Endothelial cell (in vitro differentiated cells): Measurements from ENCODE around the gene GSTT2. TPM values are rescaled to one million over a fixed set of nuclear protein-coding genes. Genes with fewer than 3 reads are reported as not detected.

ENCODE experiments used
- DNase-seq: peaks from one replicate; pipeline ENCODE4 v3.0.0; 2021; ENCODE audit warnings: low spot score
- H3K27ac Mint-ChIP-seq: one replicate; pipeline ENCODE4 v1.8.0; 2021; ENCODE audit warnings: mixed read lengths, inconsistent platforms; ENCODE audit not compliant: unreplicated experiment
- H3K27me3 Mint-ChIP-seq: one replicate; pipeline ENCODE4 v1.8.0; 2021; ENCODE audit warnings: mild to moderate bottlenecking, moderate library complexity, mixed read lengths, inconsistent platforms; ENCODE audit not compliant: unreplicated experiment
- H3K36me3 Mint-ChIP-seq: one replicate; pipeline ENCODE4 v1.8.0; 2021; ENCODE audit warnings: mild to moderate bottlenecking, low read depth, mixed read lengths, inconsistent platforms; ENCODE audit not compliant: unreplicated experiment
- H3K4me1 Mint-ChIP-seq: one replicate; pipeline ENCODE4 v1.8.0; 2021; ENCODE audit warnings: mild to moderate bottlenecking, mixed read lengths, inconsistent platforms; ENCODE audit not compliant: unreplicated experiment
- H3K4me3 Mint-ChIP-seq: one replicate; pipeline ENCODE4 v1.8.0; 2021; ENCODE audit warnings: mild to moderate bottlenecking, mixed read lengths, inconsistent platforms; ENCODE audit not compliant: unreplicated experiment
- H3K9me3 Mint-ChIP-seq: one replicate; pipeline ENCODE4 v1.8.0; 2021; ENCODE audit warnings: mixed read lengths, inconsistent platforms; ENCODE audit not compliant: unreplicated experiment
- CTCF ChIP-seq: fragments of 200-600 bp; sonication (generic); IDR thresholded peaks from one replicate; pipeline ENCODE4 v1.5.0; 2021; ENCODE audit warnings: antibody characterized with exemption; ENCODE audit not compliant: unreplicated experiment
- total RNA-seq: library from RNA; stranded (reverse); fragmentation: NEBNext Ultra II Directional; extraction: Animal tissue kit (Norgen Biotek cat#: 25700); gene quantifications from one replicate; pipeline ENCODE4 v1.2.1, GENCODE V29; 2021; ENCODE audit not compliant: unreplicated experiment

The GSTT2 gene
- total RNA-seq, 1 donor from 2014 or later: not detected

- no peak for TF ChIP-seq CTCF
- no peak for DNase-seq
- Mint-ChIP-seq H3K9me3 (no peaks in the 10 kb centered on the region), H3K27ac (no peak overlapping the region), H3K27me3 (peaks cover 1% of the 10 kb centered on the region), H3K4me1 (no peaks in the 10 kb centered on the region), H3K36me3 (no peaks in the 10 kb centered on the region), H3K4me3 (no peak overlapping the region)
Observed at GRCh38 chr22:24021304-24021703, 41.4 kb downstream of the GSTT2 start.

GRCh38 chr22:24023204-24023789 is 43.4 kb downstream of the GSTT2 start:
- no peaks in the 10 kb centered on the region for H3K4me1 Mint-ChIP-seq
- no peak overlapping the region for H3K27ac Mint-ChIP-seq
- TF ChIP-seq CTCF: no peak
- no peaks in the 10 kb centered on the region for H3K36me3 Mint-ChIP-seq
- no peak for DNase-seq
- no peak overlapping the region for H3K4me3 Mint-ChIP-seq
- peaks cover 1% of the 10 kb centered on the region for H3K27me3 Mint-ChIP-seq
- H3K9me3 Mint-ChIP-seq: no peaks in the 10 kb centered on the region

GRCh38 chr22:24024354-24024753 is 44.4 kb downstream of the GSTT2 start:
- TF ChIP-seq CTCF: no peak
- Mint-ChIP-seq H3K36me3 (no peaks in the 10 kb centered on the region), H3K4me3 (no peak overlapping the region), H3K4me1 (no peaks in the 10 kb centered on the region), H3K9me3 (no peaks in the 10 kb centered on the region), H3K27ac (no peak overlapping the region), H3K27me3 (peaks cover 1% of the 10 kb centered on the region)
- DNase-seq: no peak

GRCh38 chr22:24025475-24025874 is 45.5 kb downstream of the GSTT2 start:
- no peak for DNase-seq
- no peak overlapping the region for H3K27ac Mint-ChIP-seq
- H3K36me3 Mint-ChIP-seq: no peaks in the 10 kb centered on the region
- H3K9me3 Mint-ChIP-seq: no peaks in the 10 kb centered on the region
- no peak for TF ChIP-seq CTCF
- no peaks in the 10 kb centered on the region for H3K4me1 Mint-ChIP-seq
- H3K4me3 Mint-ChIP-seq: no peak overlapping the region
- peaks cover 1% of the 10 kb centered on the region for H3K27me3 Mint-ChIP-seq

- Mint-ChIP-seq H3K27ac (no peak overlapping the region), H3K4me1 (no peaks in the 10 kb centered on the region), H3K27me3 (peaks cover 1% of the 10 kb centered on the region), H3K4me3 (no peak overlapping the region), H3K36me3 (no peaks in the 10 kb centered on the region), H3K9me3 (no peaks in the 10 kb centered on the region)
- DNase-seq: no peak
- no peak for TF ChIP-seq CTCF
Observed at GRCh38 chr22:24026056-24026455, 46.1 kb downstream of the GSTT2 start.
